PC-9 (cell line): ENCODE results near the gene TRAF3.

Experiments
- CTCF ChIP-seq: fragments of 200-600 bp; sonication (generic); conservative IDR thresholded peaks from 2 replicates; pipeline ENCODE4 v1.6.1; 2017; ENCODE audit warnings: mixed run types, antibody characterized with exemption, mild to moderate bottlenecking, moderate library complexity
- EZH2 ChIP-seq: fragments of 200-600 bp; sonication (generic); IDR thresholded peaks from 2 replicates; pipeline ENCODE4 v1.8.0; 2017; ENCODE audit warnings: antibody characterized with exemption, low read depth

GRCh38 chr14:102758087-102758486 lies 19.2 kb upstream of the TRAF3 start:
- TF ChIP-seq CTCF = no peak
- TF ChIP-seq EZH2 = no peak
